OCI-LY7 (cell line): ENCODE measurements around the gene CRYBG2. TPM values are rescaled to one million over a fixed set of nuclear protein-coding genes. Genes with fewer than 3 reads are reported as not detected.

Source experiments
- BruUV-seq: library from RNA; stranded (reverse); fragments of 400-500 nt; replicated peaks from 2 replicates; lab custom pipeline; 2021; lab: Mats Ljungman, UMichigan
- CTCF ChIA-PET: fragments of 300-600 bp; sonication (Branson Sonifier 250); formaldehyde crosslinking; loops from one replicate; lab custom pipeline; 2022; ENCODE audit warnings: antibody characterized with exemption; ENCODE audit not compliant: unreplicated experiment; lab: Charles Lee
- POLR2A ChIA-PET: fragments of 300-600 bp; sonication (Branson Sonifier 250); formaldehyde crosslinking; loops from one replicate; lab custom pipeline; 2022; ENCODE audit warnings: antibody characterized with exemption; lab: Charles Lee
- DNase-seq: peaks from one replicate; pipeline ENCODE4 v3.0.0-alpha.2; 2015; ENCODE audit warnings: low spot score
- H2AFZ ChIP-seq: fragments of 200-600 bp; sonication (generic), shearing (Covaris generic); 2 replicates; pipeline ENCODE4 v1.6.1; 2014; ENCODE audit warnings: mild to moderate bottlenecking, antibody characterized with exemption, low read length, moderate library complexity
- H3K27ac ChIP-seq: fragments of 200-600 bp; sonication (generic); 2 replicates; pipeline ENCODE4 v1.5.1; 2014; ENCODE audit warnings: mixed run types, low read depth, mild to moderate bottlenecking, moderate library complexity, low read length, inconsistent platforms; ENCODE audit not compliant: poor library complexity, severe bottlenecking
- H3K36me3 ChIP-seq: fragments of 200-600 bp; sonication (generic); 2 replicates; pipeline ENCODE4 v1.6.1; 2014; ENCODE audit warnings: mild to moderate bottlenecking, antibody characterized with exemption, low read length, moderate library complexity, mixed read lengths; ENCODE audit not compliant: insufficient read depth
- H3K4me1 ChIP-seq: fragments of 200-600 bp; sonication (generic); 2 replicates; pipeline ENCODE4 v1.5.1; 2014; ENCODE audit warnings: mild to moderate bottlenecking, low read length; ENCODE audit not compliant: insufficient read depth, poor library complexity, severe bottlenecking
- H3K4me2 ChIP-seq: fragments of 200-600 bp; sonication (generic); 2 replicates; pipeline ENCODE4 v1.6.1; 2014; ENCODE audit warnings: mild to moderate bottlenecking, low read length
- H3K4me3 ChIP-seq: fragments of 200-600 bp; sonication (generic); 2 replicates; pipeline ENCODE4 v1.5.1; 2014; ENCODE audit warnings: mild to moderate bottlenecking, low read depth, low read length; ENCODE audit not compliant: poor library complexity, severe bottlenecking
- H3K79me2 ChIP-seq: fragments of 200-600 bp; sonication (generic); 2 replicates; pipeline ENCODE4 v1.6.1; 2016; ENCODE audit warnings: low read depth, mild to moderate bottlenecking, low read length, moderate library complexity, mixed read lengths; ENCODE audit not compliant: insufficient read depth
- H3K9me2 ChIP-seq: fragments of 200-600 bp; sonication (generic); 2 replicates; pipeline ENCODE4 v1.6.1; 2016; ENCODE audit warnings: mild to moderate bottlenecking, low read length, mixed read lengths; ENCODE audit not compliant: insufficient read depth
- H3K9me3 ChIP-seq: fragments of 200-600 bp; sonication (generic); 2 replicates; pipeline ENCODE4 v1.6.1; 2014; ENCODE audit warnings: mild to moderate bottlenecking, mixed run types, low read length, mixed read lengths
- H4K20me1 ChIP-seq: fragments of 200-600 bp; sonication (generic); 2 replicates; pipeline ENCODE4 v1.6.1; 2014; ENCODE audit warnings: mild to moderate bottlenecking, antibody characterized with exemption, low read length, moderate library complexity, mixed read lengths; ENCODE audit not compliant: insufficient read depth
- CTCF ChIP-seq: fragments of 200-600 bp; sonication (generic); conservative IDR thresholded peaks from 2 replicates; pipeline ENCODE4 v1.5.1; 2014; ENCODE audit warnings: mild to moderate bottlenecking, antibody characterized with exemption, low read length, moderate library complexity, mixed read lengths
- EZH2phosphoT487 ChIP-seq: fragments of 200-600 bp; sonication (generic); IDR thresholded peaks from 2 replicates; pipeline ENCODE4 v1.6.1; 2018; ENCODE audit warnings: low read depth, borderline replicate concordance, mild to moderate bottlenecking, mixed run types, antibody characterized with exemption, low read length, moderate library complexity, mixed read lengths
- intact Hi-C: fragments of 100-400 bp; cut with micrococcal nuclease; formaldehyde crosslinking; loops from one replicate; pipeline ENCODE4 v1.10.0; 2022; ENCODE audit not compliant: unreplicated experiment
- total RNA-seq, 2 experiments: library from RNA; depleted of rRNA in 1 of 2; stranded (reverse); fragments of >200 nt in 1 of 2; shearing (Covaris generic) in 1 of 2; gene quantifications; 2 replicates each; pipeline ENCODE4 v1.2.3, GENCODE V29; 2014 to 2022

CRYBG2 gene
- total RNA-seq, 2 experiments from 2014 or later = 1.3 to 5.5 TPM

DNA sequence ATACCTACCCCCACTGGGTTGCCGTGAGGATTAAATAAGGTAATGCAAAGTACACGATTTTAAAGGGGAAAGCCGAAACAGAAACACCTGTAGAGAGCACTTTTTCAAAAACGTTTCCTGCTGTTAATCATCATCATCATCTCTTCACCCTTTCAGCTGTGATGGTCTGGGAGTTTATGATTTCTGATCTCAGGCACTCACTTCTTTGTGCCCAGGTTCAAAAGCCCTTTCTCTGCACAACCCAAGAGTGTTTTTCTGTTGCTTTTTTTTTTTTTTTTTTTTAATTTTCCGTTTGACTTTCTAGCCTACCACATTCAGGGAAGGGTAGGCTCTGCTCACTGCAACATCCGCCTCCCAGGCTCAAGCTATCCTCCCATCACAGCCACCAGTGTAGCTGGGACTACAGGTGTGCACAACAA lies 46.6 kb downstream of the CRYBG2 start:
- H3K79me2 ChIP-seq = peaks cover 39% of the 10 kb centered on the region
- ChIA-PET CTCF (interaction anchor here (0.6 to 2.3 kb wide), 5 partner anchors 9 to 227 kb away, joined by 3 to 23 read pairs (median 4); partner anchors contain the start of gene CD52), POLR2A (interaction anchor here (0.6 to 7.9 kb wide), 11 partner anchors 8 to 695 kb away, joined by 3 to 106 read pairs (median 6); partner anchors contain the start of genes CD52 and SH3BGRL3)
- TF ChIP-seq EZH2phosphoT487 = no peak
- no peak for TF ChIP-seq CTCF
- H3K9me2 ChIP-seq = no peaks in the 10 kb centered on the region
- peak overlapping the region; percentile 24; the same call in 1 of the 2 replicates for H2AFZ ChIP-seq
- peak overlapping the region; percentile 95 for H3K4me3 ChIP-seq
- peak overlapping the region; percentile 94 for H3K4me2 ChIP-seq
- H3K27ac ChIP-seq = peak overlapping the region; percentile 98
- peaks cover 5% of the 10 kb centered on the region; the same call in 1 of the 2 replicates for H3K36me3 ChIP-seq
- H4K20me1 ChIP-seq = no peaks in the 10 kb centered on the region
- BruUV-seq = no TSS peak
- DNase-seq = peak; percentile 76
- no peaks in the 10 kb centered on the region for H3K9me3 ChIP-seq
- intact Hi-C loops = loop anchor here (1.0 kb wide), 2 partner anchors 8 to 18 kb away; no protein-coding TSS in a partner anchor
- H3K4me1 ChIP-seq = peaks cover 65% of the 10 kb centered on the region

DNA sequence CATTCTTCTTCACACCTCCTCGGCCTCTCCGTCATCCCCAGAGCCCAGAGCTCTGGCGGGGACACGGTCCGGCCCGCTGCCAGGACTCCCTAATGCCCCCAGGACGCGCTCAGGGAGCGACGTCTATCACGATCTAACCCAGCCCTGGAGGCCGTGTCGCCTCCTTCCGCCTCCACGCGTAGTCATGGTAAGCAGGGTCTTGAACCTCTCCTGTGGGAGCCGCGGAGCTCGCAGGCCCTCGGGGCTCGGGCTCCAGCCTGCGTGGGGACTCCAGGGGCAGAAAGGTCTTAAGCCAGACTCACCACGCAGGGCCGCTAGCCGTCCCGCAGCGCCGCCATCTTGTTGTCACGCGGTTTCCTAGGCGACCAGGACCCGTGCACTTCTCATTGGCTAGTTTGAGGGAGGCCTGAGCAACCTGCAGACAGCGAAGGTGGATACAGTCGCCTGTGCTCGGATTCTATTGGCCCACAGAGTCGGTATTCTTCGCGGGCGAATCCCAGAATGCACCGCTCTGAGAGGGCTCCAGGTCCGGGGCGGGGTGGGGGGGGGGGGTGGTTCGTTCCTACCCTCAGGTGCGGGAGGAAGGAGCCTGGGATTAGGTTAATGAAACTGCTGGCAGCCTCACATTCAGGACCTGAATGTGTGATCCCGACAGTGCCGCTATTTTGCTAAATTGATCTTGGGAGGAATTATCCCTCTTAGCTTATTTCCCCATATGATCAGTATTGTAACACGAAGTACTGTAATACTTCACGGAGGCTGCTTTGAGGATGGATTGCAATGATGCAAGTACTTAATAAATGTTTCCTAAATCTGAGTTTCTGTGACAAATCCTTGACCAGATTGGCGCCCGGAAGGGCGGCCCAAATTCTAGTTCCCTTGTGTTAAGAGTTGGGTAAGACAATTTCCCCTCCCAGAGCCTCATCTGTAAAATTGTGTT lies 47.4 kb downstream of the CRYBG2 start, which contains the start of gene UBXN11:
TSS of gene UBXN11 (minus strand) at position 347 of the 940 bp plus-strand sequence. CDS start 3,753 bp downstream, outside the sequence.
- Histone ChIP-seq H3K4me1 (peaks cover 67% of the 10 kb centered on the region), H3K79me2 (peaks cover 39% of the 10 kb centered on the region), H3K36me3 (peaks cover 9% of the 10 kb centered on the region; the same call in 1 of the 2 replicates), H3K4me3 (peak within 1 kb of the TSS; percentile 95), H4K20me1 (no peaks in the 10 kb centered on the region), H3K9me2 (no peaks in the 10 kb centered on the region), H3K27ac (peak within 1 kb of the TSS; percentile 98), H2AFZ (peak within 1 kb of the TSS; percentile 51; the same call in 1 of the 2 replicates), H3K9me3 (no peaks in the 10 kb centered on the region), H3K4me2 (peak within 1 kb of the TSS; percentile 96)
- CTCF ChIA-PET = interaction anchor here (0.5 to 2.3 kb wide), 3 partner anchors 10 to 17 kb away, joined by 3 to 23 read pairs (median 3); no protein-coding TSS in a partner anchor
- intact Hi-C loops = loop anchor here (1.0 kb wide), 2 partner anchors 9 to 17 kb away; no protein-coding TSS in a partner anchor
- BruUV-seq = TSS peak; percentile 97
- POLR2A ChIA-PET = interaction anchor here (0.5 to 7.9 kb wide), 9 partner anchors 7 to 1182 kb away, joined by 3 to 106 read pairs (median 6); partner anchors contain the start of genes CD52 and SH3BGRL3
- peak; percentile 98 for DNase-seq
- TF ChIP-seq EZH2phosphoT487 (no peak), CTCF (no peak)
